Heart left ventricle (tissue), 16 donors: ENCODE data around the gene CNTNAP3B. TPM values are rescaled to one million over a fixed set of nuclear protein-coding genes. Genes with fewer than 3 reads are reported as not detected.
"Not testable (repeated sequence)": the region's sequence is repeated elsewhere in the genome, so short reads cannot be mapped to it uniquely, and the experiment has no call there.

ENCODE experiments used
- ATAC-seq, 4 donors: fragments of 200-7000 bp; cut with Tn5 transposase; one replicate each; pipeline ENCODE4 v1.9.1; 2020 to 2022; ENCODE audit warnings: moderate library complexity in 4 of 4, mild to moderate bottlenecking in 3 of 4, moderate number of reproducible peaks in 1 of 4
- DNase-seq, 5 donors: peaks; one replicate each; pipeline ENCODE4 v3.0.0-alpha.2; 2020
- H3K27ac ChIP-seq, 12 donors: fragments of 200-600 bp; sonication (generic) in 4 of 12; one replicate each; pipeline versions ENCODE4 v1.5.0 to v1.8.0; 2016 to 2022; ENCODE audit warnings: mild to moderate bottlenecking in 2 of 12
- H3K27me3 ChIP-seq, 9 donors: fragments of 200-600 bp; sonication (generic) in 2 of 9; one replicate each; pipeline versions ENCODE4 v1.5.1 to v1.8.0; 2016 to 2022; ENCODE audit warnings: mild to moderate bottlenecking in 3 of 9
- H3K36me3 ChIP-seq, 9 donors: fragments of 200-600 bp; sonication (generic) in 2 of 9; one replicate each; pipeline versions ENCODE4 v1.5.0 to v1.8.0; 2018 to 2022; ENCODE audit warnings: mild to moderate bottlenecking in 2 of 9
- H3K4me1 ChIP-seq, 12 donors: fragments of 200-600 bp; sonication (generic) in 4 of 12; one replicate each; pipeline versions ENCODE4 v1.5.0 to v1.8.0; 2016 to 2022; ENCODE audit warnings: mild to moderate bottlenecking in 3 of 12
- H3K4me3 ChIP-seq, 12 donors: fragments of 200-600 bp; sonication (generic) in 4 of 12; one replicate each; pipeline versions ENCODE4 v1.5.0 to v1.8.0; 2017 to 2022; ENCODE audit warnings: mild to moderate bottlenecking in 9 of 12, moderate library complexity in 4 of 12
- H3K9me3 ChIP-seq, 12 donors: fragments of 200-600 bp; sonication (generic) in 4 of 12; one replicate each; pipeline versions ENCODE4 v1.5.0 to v1.8.0; 2016 to 2022; ENCODE audit warnings: mild to moderate bottlenecking in 1 of 12
- WGBS, 4 donors: extraction: QIAGEN DNeasy Blood & Tissue Kit in 2 of 4; methylation state at CpG; one replicate each; pipeline versions ENCODE4 v1.1.5 to v1.1.7; 2013 to 2018; 5-methylcytosine and 5-hydroxymethylcytosine counted together
- intact Hi-C, 10 donors: fragments of 100-400 bp; cut with DNase I; formaldehyde crosslinking; loops; one replicate each; pipeline versions ENCODE4 v1.11.1 to v1.14.2; 2022
- polyA plus RNA-seq, 2 donors: library from polyadenylated mRNA; stranded (reverse); fragments of 200-250 nt; gene quantifications; one replicate each; pipeline ENCODE4 v1.2.3, GENCODE V29; 2013
- total RNA-seq, 9 donors: library from RNA; depleted of rRNA in 2 of 9; stranded (reverse); fragments of >200 nt in 2 of 9; fragmentation: NEBNext Ultra II Directional in 3 of 9; extraction: Animal tissue kit (Norgen Biotek cat#: 25700) in 3 of 9; gene quantifications; one replicate each; pipeline versions ENCODE4 v1.1.0 to v1.2.4, GENCODE V29; 2016 to 2023
- donor health status: ischemic (EF 13 %, LVEDD 7.1; RV severe dilation, severe dysfunction).
- donor health status: healthy with polysubstance abuse.
- donor health status: DM: no; HTN: yes; CAD: no.
- donor health status: DM: no; HTN: no; CAD: no.
- donor health status: ischemic (EF 25% LVEDD 6.9; RV normal size, moderate dysfunction).
- donor health status: ischemic (EF 25% LVEDD 5.7; RV mildly dilated, moderate dysfunction).
- donor health status: healthy.
- donor health status: DM: yes; HTN: yes; CAD: no.
- donor health status: ischemic (EF 35%, LVEDD 5.7; RV mildly dilated, moderate dysfunction).
- donor health status: nonischemic (EF 11% LVEDD 7.7; RV severe dilation, severe dysfunction).
- donor health status: DM: yes; HTN: yes; CAD: no.
- donor health status: PGD.
- donor health status: ischemic (EF 29% LVEDD 5.4; RV normal size, mild dysfunction).
- donor health status: nonischemic (EF 23%, LVEDD 6.1; RV moderate dilation, normal function).

The CNTNAP3B gene
- total and polyA plus RNA-seq, 11 donors: 2.3 to 13.6 (median 4.7) TPM

DNA sequence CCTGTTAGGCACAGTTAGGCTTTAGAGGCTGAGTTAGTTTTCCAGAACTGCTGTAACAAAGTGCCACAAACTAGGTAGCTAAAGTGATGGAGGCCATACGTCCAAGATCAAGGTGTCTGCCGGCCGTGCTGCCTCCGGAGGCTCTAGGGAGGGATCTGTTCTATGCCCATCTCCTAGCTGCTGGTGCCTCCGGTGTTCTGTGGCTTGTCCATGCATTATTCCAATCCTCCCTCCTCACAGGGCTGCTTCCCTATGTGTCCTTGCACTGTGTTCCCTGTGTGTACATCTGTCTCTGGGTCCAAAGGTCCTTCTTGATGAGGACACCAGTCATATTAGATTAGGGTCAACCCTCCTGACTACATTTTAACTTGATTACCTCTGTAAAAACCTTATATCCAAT is 54.4 kb downstream of the CNTNAP3B start:
- H3K9me3 ChIP-seq, H3K4me1 ChIP-seq, H3K27ac ChIP-seq, H3K36me3 ChIP-seq, H3K27me3 ChIP-seq, intact Hi-C loops, H3K4me3 ChIP-seq: not testable (repeated sequence)
- DNase-seq: peak in 1 of 5 donors; percentile 34
- peak in 1 of 4 donors; percentile 24 for ATAC-seq
- WGBS, 4 donors: 73 to 93% (median 75%) methylated on average over 3 to 5 of the region's 5 CpGs; no CpG with 5 or more reads in 1 of the 4 donors

DNA sequence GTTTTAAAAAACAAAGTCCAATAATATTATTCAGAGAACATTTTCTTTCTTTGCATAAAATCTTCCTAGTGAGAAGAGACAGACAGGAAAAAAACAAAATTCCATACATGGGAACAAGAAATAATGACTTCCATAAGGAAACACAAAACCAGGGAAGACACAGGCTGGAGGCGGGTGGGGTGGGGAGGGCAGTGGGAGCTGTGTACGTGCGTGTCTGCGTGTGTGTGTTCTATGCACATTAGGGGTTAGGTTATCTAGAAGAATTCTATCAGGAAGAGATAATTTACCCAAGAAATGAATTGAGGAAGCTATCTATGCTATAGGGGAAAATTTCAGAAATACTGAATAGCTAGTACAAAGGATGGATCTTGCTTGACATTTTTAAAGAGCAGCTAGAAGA is 58.2 kb downstream of the CNTNAP3B start:
- H3K27ac ChIP-seq, H3K4me1 ChIP-seq, H3K36me3 ChIP-seq, H3K9me3 ChIP-seq, DNase-seq, ATAC-seq, H3K27me3 ChIP-seq, intact Hi-C loops, H3K4me3 ChIP-seq: not testable (repeated sequence)
- 50% methylated on average over 1 of the region's 4 CpGs; no CpG with 5 or more reads in 3 of the 4 donors for WGBS, 4 donors

- H3K9me3 ChIP-seq, H3K27me3 ChIP-seq, H3K4me3 ChIP-seq, DNase-seq, H3K27ac ChIP-seq, intact Hi-C loops, H3K36me3 ChIP-seq, H3K4me1 ChIP-seq: not testable (repeated sequence)
- WGBS, 4 donors: 6 to 52% (median 15%) methylated on average over 3 to 5 of the region's 11 CpGs
- ATAC-seq: peak; percentile 20 to 73 (median 66)
Measured at GRCh38 chr9:42070035-42070799, 59.0 kb downstream of the CNTNAP3B start.

- ATAC-seq, H3K27ac ChIP-seq, H3K27me3 ChIP-seq, H3K9me3 ChIP-seq, H3K4me1 ChIP-seq, H3K36me3 ChIP-seq, intact Hi-C loops, H3K4me3 ChIP-seq, DNase-seq: not testable (repeated sequence)
- whole genome bisulfite sequencing, 4 donors: 93 to 96% (median 93%) methylated on average over 1 of the region's 1 CpG; no CpG with 5 or more reads in 1 of the 4 donors
Measured at GRCh38 chr9:42053874-42054273, 75.4 kb downstream of the CNTNAP3B start.

- no CpG with 5 or more reads among the region's 2 CpGs for WGBS, 4 donors
Measured at GRCh38 chr9:42050701-42051100, 78.5 kb downstream of the CNTNAP3B start.

GRCh38 chr9:42044422-42045010 is 84.7 kb downstream of the CNTNAP3B start:
- WGBS, 4 donors: 81 to 93% (median 87%) methylated on average over 6 to 10 of the region's 10 CpGs
- intact Hi-C loops, DNase-seq, H3K4me3 ChIP-seq, H3K9me3 ChIP-seq, ATAC-seq, H3K4me1 ChIP-seq, H3K27ac ChIP-seq, H3K36me3 ChIP-seq, H3K27me3 ChIP-seq: not testable (repeated sequence)

More at GRCh38 chr9:42050701-42051100, 78.5 kb downstream of the CNTNAP3B start:
- DNase-seq, H3K9me3 ChIP-seq, H3K27me3 ChIP-seq, H3K4me3 ChIP-seq, intact Hi-C loops, ATAC-seq, H3K4me1 ChIP-seq, H3K36me3 ChIP-seq, H3K27ac ChIP-seq: not testable (repeated sequence)

- intact Hi-C loops, DNase-seq, H3K4me3 ChIP-seq, H3K27me3 ChIP-seq, H3K4me1 ChIP-seq, H3K9me3 ChIP-seq, H3K27ac ChIP-seq, ATAC-seq, H3K36me3 ChIP-seq: not testable (repeated sequence)
- WGBS, 4 donors: no CpG with 5 or more reads among the region's 3 CpGs
Measured at GRCh38 chr9:42033541-42033940, 95.7 kb downstream of the CNTNAP3B start.

DNA sequence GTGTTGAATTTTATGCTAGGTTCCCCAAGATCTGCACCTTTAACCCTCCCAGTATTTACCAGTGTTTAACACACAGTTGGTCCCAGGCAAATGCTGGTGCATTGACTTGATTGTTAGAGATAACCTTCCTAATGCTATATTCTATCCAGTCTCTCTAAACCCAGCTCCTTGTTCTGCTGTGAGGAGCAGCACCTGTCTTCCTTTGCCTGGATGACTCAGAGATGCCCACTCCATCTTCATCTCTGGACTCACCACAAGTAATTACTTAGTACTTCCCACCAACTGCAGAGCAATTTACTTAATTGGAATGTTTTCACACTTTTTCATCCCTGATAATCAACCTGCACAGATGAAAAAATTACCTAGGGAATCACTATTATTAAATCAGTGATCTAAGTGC is 108.6 kb downstream of the CNTNAP3B start:
- H3K27me3 ChIP-seq, H3K27ac ChIP-seq, intact Hi-C loops, DNase-seq, H3K9me3 ChIP-seq, H3K4me3 ChIP-seq, H3K36me3 ChIP-seq, H3K4me1 ChIP-seq, ATAC-seq: not testable (repeated sequence)

- H3K36me3 ChIP-seq, H3K9me3 ChIP-seq, H3K4me1 ChIP-seq, intact Hi-C loops, H3K27ac ChIP-seq, DNase-seq, H3K4me3 ChIP-seq, H3K27me3 ChIP-seq: not testable (repeated sequence)
- ATAC-seq: peak in 2 of 4 donors; percentile 39 to 47
- 81 to 97% (median 84%) methylated on average over 3 to 7 of the region's 7 CpGs for WGBS, 4 donors
Measured at GRCh38 chr9:42018220-42018922, 110.9 kb downstream of the CNTNAP3B start.

- WGBS, 4 donors: 83 to 91% (median 90%) methylated on average over 2 to 7 of the region's 9 CpGs; no CpG with 5 or more reads in 1 of the 4 donors
- H3K36me3 ChIP-seq, H3K27ac ChIP-seq, H3K4me3 ChIP-seq, H3K9me3 ChIP-seq, intact Hi-C loops, H3K4me1 ChIP-seq, ATAC-seq, H3K27me3 ChIP-seq: not testable (repeated sequence)
- peak in 1 of 5 donors; percentile 16 for DNase-seq
Measured at GRCh38 chr9:42014317-42014716, 114.9 kb downstream of the CNTNAP3B start.

DNA sequence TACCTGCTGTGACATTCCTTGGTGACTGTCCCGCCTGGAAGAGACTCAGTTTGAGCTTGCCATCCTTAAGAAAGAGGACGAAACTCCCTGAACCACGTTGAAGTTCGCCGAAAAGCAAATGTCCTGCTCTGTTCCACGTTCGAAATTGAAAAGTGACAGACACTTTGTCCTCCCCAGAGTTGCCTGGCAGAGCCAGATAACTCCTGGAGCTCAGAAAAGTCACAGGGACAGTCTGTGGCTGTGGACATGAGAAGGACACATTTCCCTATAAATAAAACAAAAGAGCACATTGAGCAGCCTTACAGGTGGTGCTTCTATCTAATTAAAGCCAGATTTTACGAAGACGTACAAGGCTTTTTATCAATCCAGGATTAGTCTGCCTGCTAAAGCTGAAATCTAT is 137.6 kb downstream of the CNTNAP3B start:
- DNase-seq, H3K9me3 ChIP-seq, H3K36me3 ChIP-seq, H3K4me3 ChIP-seq, H3K27ac ChIP-seq, H3K4me1 ChIP-seq, intact Hi-C loops, H3K27me3 ChIP-seq: not testable (repeated sequence)
- no CpG with 5 or more reads among the region's 9 CpGs for WGBS, 4 donors
- peak in 3 of 4 donors; percentile 42 to 65 (median 61) for ATAC-seq
